BLaER1 (cell line): ENCODE measurements around the gene SPATA17.
"Not testable (repeated sequence)": the region's sequence is repeated elsewhere in the genome, so short reads cannot be mapped to it uniquely, and the experiment has no call there.

Source experiments
- H3K27ac ChIP-seq: shearing (Covaris generic); formaldehyde crosslinking; 2 replicates; pipeline ENCODE4 v1.8.1; 2022
- H3K27me3 ChIP-seq: shearing (Covaris generic); formaldehyde crosslinking; 2 replicates; pipeline ENCODE4 v1.8.1; 2022
- H3K36me3 ChIP-seq: shearing (Covaris generic); formaldehyde crosslinking; 2 replicates; pipeline ENCODE4 v1.8.1; 2022
- H3K4me1 ChIP-seq: shearing (Covaris generic); formaldehyde crosslinking; 2 replicates; pipeline ENCODE4 v1.8.1; 2022
- H3K4me2 ChIP-seq: shearing (Covaris generic); formaldehyde crosslinking; 2 replicates; pipeline ENCODE4 v1.8.1; 2022
- H3K4me3 ChIP-seq: shearing (Covaris generic); formaldehyde crosslinking; 2 replicates; pipeline ENCODE4 v1.8.1; 2022
- H3K9ac ChIP-seq: shearing (Covaris generic); formaldehyde crosslinking; 2 replicates; pipeline ENCODE4 v1.8.1; 2022
- H3K9me3 ChIP-seq: shearing (Covaris generic); formaldehyde crosslinking; 2 replicates; pipeline ENCODE4 v1.8.1; 2022
- H4K20me1 ChIP-seq: shearing (Covaris generic); formaldehyde crosslinking; 2 replicates; pipeline ENCODE4 v1.8.1; 2022
- Cebpa-rat ChIP-seq: shearing (Covaris generic); IDR thresholded peaks from 2 replicates; pipeline ENCODE4 v1.8.1; 2022

Gene SPATA17, protein sequence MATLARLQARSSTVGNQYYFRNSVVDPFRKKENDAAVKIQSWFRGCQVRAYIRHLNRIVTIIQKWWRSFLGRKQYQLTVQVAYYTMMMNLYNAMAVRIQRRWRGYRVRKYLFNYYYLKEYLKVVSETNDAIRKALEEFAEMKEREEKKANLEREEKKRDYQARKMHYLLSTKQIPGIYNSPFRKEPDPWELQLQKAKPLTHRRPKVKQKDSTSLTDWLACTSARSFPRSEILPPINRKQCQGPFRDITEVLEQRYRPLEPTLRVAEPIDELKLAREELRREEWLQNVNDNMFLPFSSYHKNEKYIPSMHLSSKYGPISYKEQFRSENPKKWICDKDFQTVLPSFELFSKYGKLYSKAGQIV

DNA sequence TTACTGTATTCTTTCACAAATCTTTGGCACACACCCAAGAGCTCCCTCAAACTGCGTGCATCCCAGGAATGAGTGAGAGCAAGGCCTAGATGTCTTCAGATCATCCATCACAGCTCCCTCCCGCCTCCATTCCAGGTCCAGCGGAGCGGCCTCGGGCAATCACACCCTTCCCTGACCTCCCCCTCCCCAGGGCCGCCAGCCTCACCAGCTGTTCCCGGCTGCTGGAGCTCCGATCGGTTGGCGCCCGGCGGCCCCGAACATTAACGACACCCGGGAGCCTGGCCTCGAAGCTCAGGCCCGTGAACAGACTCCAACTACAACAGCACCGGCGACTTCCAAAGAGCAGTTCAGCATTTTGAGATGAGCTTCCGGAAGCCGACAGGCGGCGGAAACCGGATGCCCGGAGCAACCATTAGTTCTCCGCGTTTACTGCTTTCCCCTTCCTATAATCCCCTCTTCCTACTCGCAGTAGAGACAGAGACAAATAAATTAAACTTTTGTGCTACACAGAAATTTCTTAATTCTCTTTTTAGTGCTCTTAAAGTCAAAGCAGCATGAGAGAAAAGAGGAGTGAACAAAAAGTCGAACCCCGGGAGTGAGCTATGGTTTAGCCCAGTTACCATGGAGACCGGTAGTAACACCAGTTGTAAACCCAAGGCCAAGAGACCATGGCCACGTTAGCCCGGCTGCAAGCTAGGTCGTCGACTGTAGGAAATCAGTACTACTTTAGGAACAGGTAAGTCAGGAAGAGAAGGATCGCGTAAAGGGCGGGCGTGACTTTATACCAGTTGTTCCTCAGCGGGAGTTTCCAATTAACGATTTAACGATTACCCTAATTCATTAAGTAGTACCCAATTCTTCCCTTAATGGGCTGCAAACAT is at the start of gene SPATA17, which contains the start of gene GPATCH2:
TSS of gene SPATA17 (plus strand) at position 634 of the 881 bp plus-strand sequence. CDS start at position 669, 35 bp downstream.
TSS of gene GPATCH2 (minus strand) at position 380 of the 881 bp plus-strand sequence. CDS start at position 261, 119 bp downstream.
- Histone ChIP-seq H3K27ac (peak within 1 kb of the TSS; percentile 98), H3K9ac (peak within 1 kb of the TSS; percentile 94), H3K4me1 (peaks cover 23% of the 10 kb centered on the region), H3K9me3 (no peaks in the 10 kb centered on the region), H4K20me1 (no peaks in the 10 kb centered on the region), H3K4me2 (peak within 1 kb of the TSS; percentile 85), H3K27me3 (no peaks in the 10 kb centered on the region), H3K4me3 (peak within 1 kb of the TSS; percentile 84), H3K36me3 (no peaks in the 10 kb centered on the region)
- TF ChIP-seq Cebpa-rat: no peak

DNA sequence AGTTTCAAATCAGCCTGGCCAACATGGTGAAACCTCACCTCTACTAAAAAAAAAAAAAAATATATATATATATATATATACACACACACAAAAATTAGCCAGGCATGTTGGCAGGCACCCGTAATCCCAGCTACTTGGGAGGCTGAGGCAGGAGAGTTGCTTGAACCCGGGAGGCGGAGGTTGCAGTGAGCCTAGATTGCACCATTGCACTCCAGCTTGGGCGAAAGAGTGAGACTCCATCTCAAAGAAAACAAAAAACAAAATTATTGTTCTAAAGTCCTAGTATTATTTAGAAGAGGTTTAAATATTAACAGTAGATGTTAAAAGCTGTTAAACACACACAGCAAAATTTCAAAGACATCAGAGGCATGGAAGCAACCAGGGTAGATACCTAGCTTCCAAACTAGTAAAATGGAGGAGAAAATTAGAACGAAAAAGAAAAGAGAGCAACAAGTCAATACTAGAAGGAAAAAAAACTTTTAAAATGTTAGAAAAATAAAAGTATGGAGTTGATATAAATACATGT is 46.8 kb upstream of the SPATA17 start:
- not testable (repeated sequence) for H3K36me3 ChIP-seq, H3K27ac ChIP-seq, H3K27me3 ChIP-seq, H4K20me1 ChIP-seq, H3K9ac ChIP-seq, H3K4me3 ChIP-seq, H3K9me3 ChIP-seq, H3K4me1 ChIP-seq, H3K4me2 ChIP-seq

DNA sequence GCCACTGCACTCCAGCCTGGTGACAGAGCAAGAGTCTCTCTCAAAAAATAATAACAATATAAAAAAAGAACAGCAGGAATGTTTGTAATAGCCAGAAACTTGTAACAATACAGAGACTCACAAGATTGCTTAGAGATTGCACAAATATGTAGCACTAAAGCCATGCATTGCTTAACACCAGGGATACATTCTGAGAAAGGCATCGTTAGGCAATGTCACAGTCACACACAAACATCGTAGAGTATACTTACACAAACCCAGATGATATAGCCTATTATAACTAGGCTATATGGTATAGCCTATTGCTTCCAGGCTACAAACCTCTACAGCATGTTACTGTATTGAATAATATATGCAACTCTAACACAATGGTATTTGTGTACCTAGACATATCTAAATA is 45.6 kb upstream of the SPATA17 start:
- H3K27ac ChIP-seq: no peak overlapping the region
- no peak for TF ChIP-seq Cebpa-rat
- H3K36me3 ChIP-seq: no peaks in the 10 kb centered on the region
- H4K20me1 ChIP-seq: no peaks in the 10 kb centered on the region
- H3K27me3 ChIP-seq: no peaks in the 10 kb centered on the region
- no peaks in the 10 kb centered on the region for H3K4me1 ChIP-seq
- no peak overlapping the region for H3K4me3 ChIP-seq
- no peak overlapping the region for H3K9ac ChIP-seq
- H3K9me3 ChIP-seq: no peaks in the 10 kb centered on the region
- H3K4me2 ChIP-seq: no peak overlapping the region

DNA sequence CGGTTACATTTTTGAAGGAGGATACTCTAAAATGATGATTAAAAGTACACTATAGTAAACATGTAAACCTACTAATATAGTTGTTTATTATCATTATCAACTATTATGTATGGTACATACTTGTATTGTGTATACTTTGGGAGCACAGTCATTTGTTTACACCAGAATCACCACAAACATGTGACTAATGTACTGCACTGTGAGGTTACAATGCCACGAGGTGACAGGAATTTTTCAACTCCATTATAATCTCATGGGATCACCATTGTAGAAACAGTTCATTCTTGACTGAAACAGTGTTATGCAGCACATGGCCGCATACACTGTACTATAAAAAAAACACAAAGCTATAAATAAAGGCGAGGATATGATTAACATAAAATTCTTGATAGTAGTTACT is 44.6 kb upstream of the SPATA17 start:
- Histone ChIP-seq H3K36me3 (no peaks in the 10 kb centered on the region), H3K9me3 (no peaks in the 10 kb centered on the region), H3K4me2 (no peak overlapping the region), H3K27me3 (no peaks in the 10 kb centered on the region), H4K20me1 (no peaks in the 10 kb centered on the region), H3K4me3 (no peak overlapping the region), H3K4me1 (no peaks in the 10 kb centered on the region), H3K9ac (no peak overlapping the region), H3K27ac (no peak overlapping the region)
- no peak for TF ChIP-seq Cebpa-rat

DNA sequence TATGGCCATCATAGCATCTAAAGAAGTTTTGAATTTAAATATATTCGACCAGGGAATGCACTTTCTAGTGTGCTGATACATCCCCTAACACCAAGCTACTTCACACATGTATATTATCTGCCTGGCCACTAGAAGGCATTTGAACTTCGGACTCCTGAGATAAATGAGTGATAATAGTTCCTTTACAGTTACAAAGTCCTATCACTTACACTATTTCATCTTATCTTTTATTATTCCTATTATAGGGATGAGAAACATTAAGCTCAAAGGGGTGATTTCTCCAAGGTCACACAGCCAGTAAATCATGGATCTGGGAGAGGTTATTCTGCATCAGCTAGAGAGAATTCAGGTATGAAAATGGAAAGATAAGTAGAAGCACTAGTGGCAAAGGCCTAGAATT is 40.5 kb upstream of the SPATA17 start:
- no peak overlapping the region for H3K9ac ChIP-seq
- no peaks in the 10 kb centered on the region for H3K9me3 ChIP-seq
- no peaks in the 10 kb centered on the region for H4K20me1 ChIP-seq
- H3K4me2 ChIP-seq: no peak overlapping the region
- no peaks in the 10 kb centered on the region for H3K27me3 ChIP-seq
- TF ChIP-seq Cebpa-rat: no peak
- no peak overlapping the region for H3K4me3 ChIP-seq
- no peaks in the 10 kb centered on the region for H3K4me1 ChIP-seq
- no peaks in the 10 kb centered on the region for H3K36me3 ChIP-seq
- H3K27ac ChIP-seq: no peak overlapping the region

DNA sequence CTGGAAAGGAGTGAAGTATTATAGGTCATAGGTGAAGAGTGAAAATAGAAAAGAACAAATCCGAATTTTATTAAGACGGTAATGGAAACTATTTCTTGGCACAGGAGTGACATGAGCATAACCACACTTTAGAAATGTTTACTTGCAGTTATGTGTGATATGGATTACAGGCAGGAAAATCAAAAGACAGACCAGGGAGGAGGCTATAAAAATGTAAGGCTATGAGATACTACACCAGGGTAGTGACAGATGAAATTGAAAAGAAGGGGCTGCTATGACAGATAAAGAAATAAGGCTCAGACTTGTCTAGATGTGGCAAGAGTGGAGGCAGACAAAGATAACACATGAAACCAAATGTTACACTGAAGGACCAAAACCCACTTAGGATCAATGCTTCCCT is 32.0 kb upstream of the SPATA17 start:
- no peak for TF ChIP-seq Cebpa-rat
- Histone ChIP-seq H3K9ac (no peak overlapping the region), H4K20me1 (no peaks in the 10 kb centered on the region), H3K4me1 (no peaks in the 10 kb centered on the region), H3K27me3 (no peaks in the 10 kb centered on the region), H3K4me2 (no peak overlapping the region), H3K27ac (no peak overlapping the region), H3K4me3 (no peak overlapping the region), H3K9me3 (no peaks in the 10 kb centered on the region), H3K36me3 (no peaks in the 10 kb centered on the region)

DNA sequence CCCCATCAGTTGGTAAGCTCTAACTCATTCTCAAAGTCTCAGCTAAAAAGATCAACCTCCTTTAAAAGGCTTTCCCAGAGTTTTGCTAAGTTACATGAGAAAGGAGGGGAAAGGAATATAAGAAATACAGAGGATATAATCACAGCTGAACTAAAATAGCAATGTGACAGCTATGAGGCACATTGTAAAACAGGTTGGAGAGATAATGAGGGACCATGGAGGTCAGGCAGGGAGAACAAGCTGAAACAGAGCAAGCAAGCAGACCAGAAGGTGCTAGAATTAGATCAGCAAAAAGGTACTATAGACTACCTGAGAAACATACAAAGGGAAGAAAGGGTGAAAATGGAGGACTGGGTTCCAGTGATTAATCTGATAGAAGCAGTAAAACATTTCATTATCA is 28.8 kb upstream of the SPATA17 start:
- Histone ChIP-seq H3K36me3 (peaks cover 16% of the 10 kb centered on the region; the same call in 1 of the 2 replicates), H3K27me3 (no peaks in the 10 kb centered on the region), H3K4me3 (no peak overlapping the region), H3K9ac (no peak overlapping the region), H3K27ac (no peak overlapping the region), H3K4me2 (no peak overlapping the region), H4K20me1 (no peaks in the 10 kb centered on the region), H3K4me1 (no peaks in the 10 kb centered on the region), H3K9me3 (no peaks in the 10 kb centered on the region)
- TF ChIP-seq Cebpa-rat: no peak

DNA sequence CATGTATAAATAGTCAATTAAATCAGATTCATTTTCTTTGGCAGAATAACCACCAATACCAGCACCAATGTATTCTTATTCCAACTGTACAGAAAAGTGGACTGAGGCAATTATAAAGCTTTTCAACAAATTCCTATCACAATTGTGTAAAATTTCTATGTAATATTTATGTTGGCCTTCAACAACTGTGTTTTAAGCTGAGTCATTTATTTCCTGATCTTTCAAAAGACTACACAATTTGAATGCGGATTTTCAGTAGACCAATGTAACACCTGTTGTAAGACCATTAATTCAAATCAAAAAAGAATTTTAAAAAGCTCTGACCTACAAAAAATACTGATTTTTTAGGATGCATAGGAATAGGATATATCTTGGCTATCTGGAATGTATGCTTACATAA is 25.8 kb upstream of the SPATA17 start:
- Histone ChIP-seq H3K36me3 (peaks cover 28% of the 10 kb centered on the region), H3K27me3 (no peaks in the 10 kb centered on the region), H3K4me2 (no peak overlapping the region), H3K27ac (no peak overlapping the region), H4K20me1 (no peaks in the 10 kb centered on the region), H3K9me3 (no peaks in the 10 kb centered on the region), H3K4me1 (no peaks in the 10 kb centered on the region), H3K4me3 (no peak overlapping the region), H3K9ac (no peak overlapping the region)
- no peak for TF ChIP-seq Cebpa-rat

DNA sequence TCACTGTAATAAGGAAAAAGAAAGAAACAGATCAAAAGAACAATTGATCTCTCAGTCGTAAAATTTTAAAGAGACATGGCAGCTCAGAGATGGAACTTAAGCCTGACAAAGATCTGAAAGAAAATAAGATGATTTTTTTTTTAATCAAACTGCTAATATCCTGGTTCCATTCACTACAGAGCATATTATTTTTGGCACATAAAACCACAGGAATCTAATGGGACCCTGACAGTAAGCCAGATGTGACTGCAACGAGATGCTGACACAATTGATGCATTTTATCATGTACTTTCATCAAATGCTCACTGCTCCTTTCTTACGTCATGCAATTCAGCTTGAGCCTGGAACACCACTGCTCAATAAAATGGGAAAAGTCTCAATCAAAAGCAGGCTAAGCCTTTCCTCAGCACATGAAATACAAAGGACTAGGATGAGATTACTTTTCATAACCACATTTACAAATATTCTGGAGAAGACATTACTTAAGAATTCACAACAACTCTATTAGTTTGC is 16.9 kb upstream of the SPATA17 start:
- Histone ChIP-seq H3K27me3 (no peaks in the 10 kb centered on the region), H3K4me2 (no peak overlapping the region), H4K20me1 (no peaks in the 10 kb centered on the region), H3K9me3 (no peaks in the 10 kb centered on the region), H3K9ac (no peak overlapping the region), H3K27ac (no peak overlapping the region), H3K4me1 (peaks cover 4% of the 10 kb centered on the region; the same call in 1 of the 2 replicates), H3K4me3 (no peak overlapping the region), H3K36me3 (peaks cover 31% of the 10 kb centered on the region)
- no peak for TF ChIP-seq Cebpa-rat

DNA sequence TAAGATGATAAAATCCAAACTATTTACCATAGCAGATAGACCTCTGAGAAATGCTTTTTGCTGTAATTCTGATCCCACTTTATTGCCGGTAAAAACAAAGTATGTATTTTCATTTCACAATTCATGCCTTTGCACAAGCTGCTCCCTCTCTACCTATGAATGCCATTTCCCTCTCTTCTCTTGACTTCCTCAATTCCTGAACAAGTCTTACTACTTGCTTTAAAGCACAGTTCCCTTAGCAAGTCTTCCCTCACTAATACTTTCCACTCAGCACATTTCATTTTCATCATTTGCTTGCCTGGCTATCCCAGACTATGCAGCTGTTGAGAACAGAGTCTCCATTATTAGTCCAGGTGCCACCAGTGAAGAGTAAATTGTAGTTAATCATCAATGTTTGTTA is 14.0 kb upstream of the SPATA17 start:
- no peak for TF ChIP-seq Cebpa-rat
- Histone ChIP-seq H3K27me3 (no peaks in the 10 kb centered on the region), H3K9me3 (no peaks in the 10 kb centered on the region), H3K36me3 (peaks cover 21% of the 10 kb centered on the region), H3K9ac (no peak overlapping the region), H3K27ac (no peak overlapping the region), H3K4me3 (no peak overlapping the region), H3K4me2 (no peak overlapping the region), H3K4me1 (peaks cover 4% of the 10 kb centered on the region; the same call in 1 of the 2 replicates), H4K20me1 (0 out of 2 replicates have a peak, but pooled peaks cover 6% of the 10 kb centered on the region)
